Measurements from ENCODE around the gene MKI67.

Gene MKI67

GRCh38 chr10:128048819-128049210 is 77.4 kb downstream of the MKI67 start:
- H4K91ac ChIP-seq (ENCODE audit: low read depth, low read length, poor library complexity), result no peak overlapping the region
- H2BK15ac ChIP-seq (ENCODE audit: low read length), result no peak overlapping the region
- H3K27ac ChIP-seq (replicated peaks; ENCODE audit: low read length), result no peak overlapping the region
- no peak for DNase-seq (ENCODE audit: low spot score)
- no peaks in the 10 kb centered on the region for H3K27me3 ChIP-seq (ENCODE audit: control insufficient read depth in 3 of 3, insufficient read depth in 3 of 3, low read depth in 1 of 3, low read length in 3 of 3)
- no peak overlapping the region for H2AK5ac ChIP-seq (ENCODE audit: low read depth, low read length)
- no peak overlapping the region for H3K14ac ChIP-seq (ENCODE audit: low read length)
- H2BK12ac ChIP-seq (ENCODE audit: low read length), result no peak overlapping the region
- H3K4me3 ChIP-seq (ENCODE audit: low read length in 2 of 2), result no peak overlapping the region
- no peak overlapping the region for H2AFZ ChIP-seq (ENCODE audit: low read length)
- no CpG with 5 or more reads among the region's 6 CpGs for WGBS, 2 donors (ENCODE audit: extremely low coverage in 2 of 2, insufficient read length in 2 of 2, insufficient replicate concordance in 1 of 2)
- H3K9me3 ChIP-seq (replicated peaks in 1 of 2; ENCODE audit: control insufficient read depth in 2 of 2, insufficient read depth in 1 of 2, low read depth in 1 of 2, low read length in 2 of 2), result no peaks in the 10 kb centered on the region
- H3K4me1 ChIP-seq (ENCODE audit: control insufficient read depth in 2 of 2, insufficient read depth in 1 of 2, low read depth in 1 of 2, low read length in 2 of 2), result peaks cover 0 to 4% of the 10 kb centered on the region in 2 donors
- H2BK5ac ChIP-seq (ENCODE audit: low read length), result no peak overlapping the region
- no peak overlapping the region for H3K9ac ChIP-seq (ENCODE audit: low read depth, low read length, poor library complexity)
- no peaks in the 10 kb centered on the region for H3K36me3 ChIP-seq (replicated peaks in 1 of 2; ENCODE audit: control insufficient read depth in 2 of 2, insufficient read depth in 2 of 2, low read length in 2 of 2)
- no peak overlapping the region for H3K18ac ChIP-seq (ENCODE audit: low read length)
- H2BK120ac ChIP-seq (ENCODE audit: low read depth, low read length), result no peak overlapping the region
- H3K4ac ChIP-seq (ENCODE audit: low read length), result no peak overlapping the region
- H3K79me1 ChIP-seq (ENCODE audit: low read depth, low read length), result no peaks in the 10 kb centered on the region
- no peak overlapping the region for H3K23ac ChIP-seq (ENCODE audit: low read depth, low read length, poor library complexity)
- no peak overlapping the region for H3K4me2 ChIP-seq (ENCODE audit: insufficient read depth, low read length, poor library complexity, severe bottlenecking)
- H4K8ac ChIP-seq (ENCODE audit: low read depth, low read length), result no peak overlapping the region

GRCh38 chr10:128047991-128048818 is 78.0 kb downstream of the MKI67 start:
- Histone ChIP-seq H2AK5ac (ENCODE audit: low read depth, low read length) (no peak overlapping the region), H3K27ac (replicated peaks; ENCODE audit: low read length) (no peak overlapping the region), H3K9me3 (replicated peaks in 1 of 2; ENCODE audit: control insufficient read depth in 2 of 2, insufficient read depth in 1 of 2, low read depth in 1 of 2, low read length in 2 of 2) (no peaks in the 10 kb centered on the region), H3K9ac (ENCODE audit: low read depth, low read length, poor library complexity) (no peak overlapping the region), H2AFZ (ENCODE audit: low read length) (no peak overlapping the region), H3K4ac (ENCODE audit: low read length) (no peak overlapping the region), H3K79me1 (ENCODE audit: low read depth, low read length) (no peaks in the 10 kb centered on the region), H3K36me3 (replicated peaks in 1 of 2; ENCODE audit: control insufficient read depth in 2 of 2, insufficient read depth in 2 of 2, low read length in 2 of 2) (no peaks in the 10 kb centered on the region), H4K91ac (ENCODE audit: low read depth, low read length, poor library complexity) (no peak overlapping the region), H3K4me1 (ENCODE audit: control insufficient read depth in 2 of 2, insufficient read depth in 1 of 2, low read depth in 1 of 2, low read length in 2 of 2) (peaks cover 0 to 4% of the 10 kb centered on the region in 2 donors), H3K27me3 (ENCODE audit: control insufficient read depth in 3 of 3, insufficient read depth in 3 of 3, low read depth in 1 of 3, low read length in 3 of 3) (no peaks in the 10 kb centered on the region), H2BK12ac (ENCODE audit: low read length) (no peak overlapping the region), H2BK15ac (ENCODE audit: low read length) (no peak overlapping the region), H2BK120ac (ENCODE audit: low read depth, low read length) (no peak overlapping the region), H3K23ac (ENCODE audit: low read depth, low read length, poor library complexity) (no peak overlapping the region), H2BK5ac (ENCODE audit: low read length) (no peak overlapping the region), H3K14ac (ENCODE audit: low read length) (no peak overlapping the region), H3K18ac (ENCODE audit: low read length) (no peak overlapping the region), H3K4me3 (ENCODE audit: low read length in 2 of 2) (no peak overlapping the region), H3K4me2 (ENCODE audit: insufficient read depth, low read length, poor library complexity, severe bottlenecking) (no peak overlapping the region), H4K8ac (ENCODE audit: low read depth, low read length) (no peak overlapping the region)
- no CpG with 5 or more reads among the region's 21 CpGs for WGBS, 2 donors (ENCODE audit: extremely low coverage in 2 of 2, insufficient read length in 2 of 2, insufficient replicate concordance in 1 of 2)
- no peak for DNase-seq (ENCODE audit: low spot score)

GRCh38 chr10:128047351-128047750 is 78.9 kb downstream of the MKI67 start:
- H3K36me3 ChIP-seq (replicated peaks in 1 of 2; ENCODE audit: control insufficient read depth in 2 of 2, insufficient read depth in 2 of 2, low read length in 2 of 2), result no peaks in the 10 kb centered on the region
- DNase-seq (ENCODE audit: low spot score), result peak; percentile 24
- no peak overlapping the region for H2AK5ac ChIP-seq (ENCODE audit: low read depth, low read length)
- peaks cover 0 to 4% of the 10 kb centered on the region in 2 donors for H3K4me1 ChIP-seq (ENCODE audit: control insufficient read depth in 2 of 2, insufficient read depth in 1 of 2, low read depth in 1 of 2, low read length in 2 of 2)
- no peak overlapping the region for H3K4me3 ChIP-seq (ENCODE audit: low read length in 2 of 2)
- no peak overlapping the region for H3K27ac ChIP-seq (replicated peaks; ENCODE audit: low read length)
- peak overlapping the region; percentile 61 for H2AFZ ChIP-seq (ENCODE audit: low read length)
- no peak overlapping the region for H2BK15ac ChIP-seq (ENCODE audit: low read length)
- H3K27me3 ChIP-seq (ENCODE audit: control insufficient read depth in 3 of 3, insufficient read depth in 3 of 3, low read depth in 1 of 3, low read length in 3 of 3), result peaks cover 0 to 6% (median 0%) of the 10 kb centered on the region in 3 experiments
- H2BK5ac ChIP-seq (ENCODE audit: low read length), result no peak overlapping the region
- H3K14ac ChIP-seq (ENCODE audit: low read length), result no peak overlapping the region
- H4K91ac ChIP-seq (ENCODE audit: low read depth, low read length, poor library complexity), result no peak overlapping the region
- no peak overlapping the region for H2BK120ac ChIP-seq (ENCODE audit: low read depth, low read length)
- H3K9me3 ChIP-seq (replicated peaks in 1 of 2; ENCODE audit: control insufficient read depth in 2 of 2, insufficient read depth in 1 of 2, low read depth in 1 of 2, low read length in 2 of 2), result no peaks in the 10 kb centered on the region
- no peak overlapping the region for H3K18ac ChIP-seq (ENCODE audit: low read length)
- no peak overlapping the region for H3K9ac ChIP-seq (ENCODE audit: low read depth, low read length, poor library complexity)
- H3K23ac ChIP-seq (ENCODE audit: low read depth, low read length, poor library complexity), result no peak overlapping the region
- no CpG with 5 or more reads among the region's 17 CpGs for WGBS, 2 donors (ENCODE audit: extremely low coverage in 2 of 2, insufficient read length in 2 of 2, insufficient replicate concordance in 1 of 2)
- H3K4ac ChIP-seq (ENCODE audit: low read length), result no peak overlapping the region
- no peak overlapping the region for H2BK12ac ChIP-seq (ENCODE audit: low read length)
- no peak overlapping the region for H3K4me2 ChIP-seq (ENCODE audit: insufficient read depth, low read length, poor library complexity, severe bottlenecking)
- no peaks in the 10 kb centered on the region for H3K79me1 ChIP-seq (ENCODE audit: low read depth, low read length)
- peak overlapping the region; percentile 52 for H4K8ac ChIP-seq (ENCODE audit: low read depth, low read length)

- Histone ChIP-seq H3K4me1 (ENCODE audit: control insufficient read depth in 2 of 2, insufficient read depth in 1 of 2, low read depth in 1 of 2, low read length in 2 of 2) (peaks cover 0 to 4% of the 10 kb centered on the region in 2 donors), H3K27ac (replicated peaks; ENCODE audit: low read length) (no peak overlapping the region), H2BK15ac (ENCODE audit: low read length) (peak overlapping the region; percentile 49), H2AK5ac (ENCODE audit: low read depth, low read length) (peak overlapping the region; percentile 64), H2BK12ac (ENCODE audit: low read length) (no peak overlapping the region), H3K79me1 (ENCODE audit: low read depth, low read length) (no peaks in the 10 kb centered on the region), H3K14ac (ENCODE audit: low read length) (no peak overlapping the region), H3K9me3 (replicated peaks in 1 of 2; ENCODE audit: control insufficient read depth in 2 of 2, insufficient read depth in 1 of 2, low read depth in 1 of 2, low read length in 2 of 2) (no peaks in the 10 kb centered on the region), H4K8ac (ENCODE audit: low read depth, low read length) (no peak overlapping the region), H3K27me3 (ENCODE audit: control insufficient read depth in 3 of 3, insufficient read depth in 3 of 3, low read depth in 1 of 3, low read length in 3 of 3) (peaks cover 0 to 6% (median 0%) of the 10 kb centered on the region in 3 experiments), H3K4me2 (ENCODE audit: insufficient read depth, low read length, poor library complexity, severe bottlenecking) (no peak overlapping the region), H3K36me3 (replicated peaks in 1 of 2; ENCODE audit: control insufficient read depth in 2 of 2, insufficient read depth in 2 of 2, low read length in 2 of 2) (no peaks in the 10 kb centered on the region), H3K23ac (ENCODE audit: low read depth, low read length, poor library complexity) (no peak overlapping the region), H2AFZ (ENCODE audit: low read length) (no peak overlapping the region), H2BK120ac (ENCODE audit: low read depth, low read length) (peak overlapping the region; percentile 85), H3K4me3 (ENCODE audit: low read length in 2 of 2) (no peak overlapping the region), H4K91ac (ENCODE audit: low read depth, low read length, poor library complexity) (no peak overlapping the region), H3K9ac (ENCODE audit: low read depth, low read length, poor library complexity) (peak overlapping the region; percentile 74), H2BK5ac (ENCODE audit: low read length) (no peak overlapping the region), H3K18ac (ENCODE audit: low read length) (peak overlapping the region; percentile 27), H3K4ac (ENCODE audit: low read length) (no peak overlapping the region)
- no CpG with 5 or more reads among the region's 10 CpGs for WGBS, 2 donors (ENCODE audit: extremely low coverage in 2 of 2, insufficient read length in 2 of 2, insufficient replicate concordance in 1 of 2)
- DNase-seq (ENCODE audit: low spot score), result no peak
Observed at GRCh38 chr10:128046953-128047290, 79.3 kb downstream of the MKI67 start.
